Measurements from ENCODE around the gene CDKL1.
"Not testable (repeated sequence)": the region's sequence is repeated elsewhere in the genome, so short reads cannot be mapped to it uniquely, and the experiment has no call there.

Gene CDKL1

DNA sequence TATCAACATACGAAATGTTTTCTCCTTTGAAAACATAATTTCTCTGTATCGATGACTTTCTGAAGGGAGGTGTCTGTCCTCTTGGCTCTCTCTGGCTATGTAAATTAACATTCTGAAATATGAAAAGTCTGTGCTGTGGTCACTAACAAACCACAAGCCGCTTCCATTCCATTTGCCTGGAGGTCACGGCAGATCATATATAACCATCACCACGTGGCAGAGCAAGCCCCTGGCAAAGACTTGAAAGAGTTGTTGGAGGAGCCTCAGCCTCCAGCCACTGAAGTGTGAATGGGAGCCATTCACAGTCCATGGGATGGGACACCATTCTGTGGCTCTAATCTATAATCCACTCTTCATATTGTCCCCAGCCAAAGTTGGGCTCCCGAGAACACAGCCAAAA, 39.6 kb downstream of the CDKL1 start:
- DNase-seq (ENCODE audit: low read depth): no peak

DNA sequence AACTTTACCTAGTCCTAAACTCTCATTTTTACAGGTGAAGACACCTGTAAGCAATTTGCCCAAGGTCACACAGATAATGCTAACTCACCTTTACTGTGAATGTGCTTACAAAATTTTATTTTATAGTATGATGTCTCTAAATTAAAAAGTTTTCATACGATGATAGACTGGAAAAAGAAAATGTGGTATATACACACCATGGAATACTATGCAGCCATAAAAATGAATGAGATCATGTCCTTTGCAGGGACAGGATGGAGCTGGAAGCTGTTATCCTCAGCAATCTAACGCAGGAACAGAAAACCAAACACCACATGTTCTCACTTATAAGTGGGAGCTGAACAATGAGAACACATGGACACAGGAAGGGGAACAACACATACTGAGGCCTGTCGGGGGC, 40.4 kb downstream of the CDKL1 start:
- DNase-seq (ENCODE audit: low read depth): not testable (repeated sequence)

DNA sequence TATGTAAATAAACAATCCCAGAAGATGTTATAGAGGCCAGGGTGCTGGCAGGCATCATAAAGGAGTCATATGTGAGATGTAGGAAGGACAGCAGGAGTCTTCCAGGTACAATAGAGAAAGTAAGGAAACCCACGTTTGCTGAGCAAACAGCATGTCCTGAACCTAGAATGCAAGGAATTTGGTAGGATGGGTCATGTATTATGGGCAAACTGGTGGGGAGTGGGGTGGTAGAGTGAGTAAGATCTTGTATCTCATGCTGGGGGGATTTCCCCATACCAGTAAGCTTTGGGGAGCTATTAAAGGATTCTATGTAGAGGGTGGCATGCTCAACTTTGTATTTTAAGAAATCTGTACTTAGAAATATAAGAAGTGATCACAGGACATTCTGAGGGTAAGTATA, 41.0 kb downstream of the CDKL1 start:
- DNase-seq (ENCODE audit: low read depth): no peak

DNA sequence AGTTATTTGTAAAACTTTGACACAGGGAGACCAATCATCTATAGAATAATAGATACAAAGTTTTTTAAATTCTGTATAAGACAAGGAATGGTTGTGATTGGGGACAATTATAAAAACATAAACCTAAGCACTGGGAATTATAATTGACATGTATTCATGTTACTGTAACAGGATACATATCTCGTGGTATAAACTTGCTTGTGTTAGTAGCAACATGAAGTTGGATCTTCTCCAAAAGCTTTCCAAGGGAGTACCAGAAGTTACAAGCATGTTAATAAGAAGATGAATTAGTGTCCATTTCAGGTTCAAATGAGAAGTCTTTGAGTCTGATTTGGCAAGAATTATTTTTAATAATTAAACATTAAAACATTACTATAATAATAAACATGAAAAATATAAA, 42.2 kb downstream of the CDKL1 start:
- no peak for DNase-seq (ENCODE audit: low read depth)

DNA sequence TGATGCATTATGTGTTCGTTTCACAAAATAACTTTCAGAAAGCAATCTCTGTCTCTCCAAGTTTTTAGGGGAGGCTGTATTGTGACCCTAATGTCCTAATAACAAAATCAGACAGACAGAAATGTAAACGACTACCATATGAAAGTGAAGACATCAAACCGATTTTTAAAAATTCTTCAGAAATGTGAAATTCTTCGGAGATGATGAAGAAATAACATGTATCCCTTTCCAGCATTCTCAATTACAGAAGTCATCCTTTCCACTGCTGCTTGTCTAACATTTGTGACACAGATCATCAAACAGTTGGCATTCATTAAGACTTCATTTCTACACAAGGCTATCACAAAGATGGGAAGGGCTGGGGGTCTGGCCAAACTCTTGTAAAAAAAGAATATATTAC, 43.6 kb downstream of the CDKL1 start:
- DNase-seq (ENCODE audit: low read depth): no peak

DNA sequence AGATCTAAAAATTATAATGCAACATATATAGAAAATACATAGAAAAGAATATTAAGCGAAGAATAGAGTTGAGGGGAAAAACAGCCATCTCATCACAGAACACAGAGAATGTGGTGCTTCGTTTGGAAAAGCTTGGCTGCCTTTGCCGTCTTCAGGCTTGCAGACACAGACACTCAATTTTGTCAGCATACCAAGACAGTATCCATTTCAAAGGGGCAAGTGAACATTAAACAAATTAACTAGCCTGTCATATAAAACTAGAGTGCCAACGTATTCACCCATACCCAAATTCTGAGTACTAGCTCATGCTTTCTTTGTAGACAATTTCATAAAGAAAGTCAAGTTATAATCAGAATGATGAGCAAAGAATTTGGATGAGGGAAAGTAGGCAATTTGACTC, 44.1 kb downstream of the CDKL1 start:
- no peak for DNase-seq (ENCODE audit: low read depth)

DNA sequence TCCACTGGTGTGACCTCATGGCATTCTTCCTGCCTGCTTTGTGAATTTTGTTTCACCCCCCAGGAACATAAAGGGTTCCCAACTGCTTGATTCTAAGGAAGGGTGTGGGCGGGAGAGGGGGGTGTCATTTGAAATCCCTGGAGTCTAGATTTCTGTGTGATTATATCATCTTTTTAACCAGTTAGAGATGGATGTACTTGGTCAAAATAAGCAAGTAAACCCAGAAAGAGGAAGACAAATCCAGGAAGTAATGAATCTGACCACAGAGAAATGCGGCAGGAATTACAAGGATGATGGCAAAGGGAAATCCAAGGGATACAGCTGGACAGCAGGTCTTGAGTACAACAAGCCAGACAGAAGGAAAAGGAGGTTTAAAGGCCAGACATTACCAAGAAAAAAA, 45.7 kb downstream of the CDKL1 start:
- DNase-seq (ENCODE audit: low read depth): peak; percentile 46

DNA sequence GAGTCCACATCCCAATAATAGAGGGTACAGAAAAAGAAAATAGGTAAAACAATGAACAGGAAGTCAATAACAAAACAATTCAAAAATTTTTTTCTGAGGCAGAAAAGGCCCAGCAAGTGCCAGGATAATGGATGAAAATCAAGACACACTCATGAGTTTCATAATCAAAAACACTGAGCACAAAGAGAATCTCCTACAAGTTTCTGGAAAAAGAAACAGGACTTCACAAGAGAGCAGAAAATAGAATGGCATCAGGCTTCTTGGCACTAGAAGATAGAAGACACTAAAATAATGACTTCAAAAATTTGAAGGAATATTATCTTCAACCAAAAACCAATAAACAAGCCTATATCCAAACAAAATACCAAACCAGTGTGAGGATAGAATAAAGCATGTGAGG, 47.7 kb downstream of the CDKL1 start:
- DNase-seq (ENCODE audit: low read depth): no peak

DNA sequence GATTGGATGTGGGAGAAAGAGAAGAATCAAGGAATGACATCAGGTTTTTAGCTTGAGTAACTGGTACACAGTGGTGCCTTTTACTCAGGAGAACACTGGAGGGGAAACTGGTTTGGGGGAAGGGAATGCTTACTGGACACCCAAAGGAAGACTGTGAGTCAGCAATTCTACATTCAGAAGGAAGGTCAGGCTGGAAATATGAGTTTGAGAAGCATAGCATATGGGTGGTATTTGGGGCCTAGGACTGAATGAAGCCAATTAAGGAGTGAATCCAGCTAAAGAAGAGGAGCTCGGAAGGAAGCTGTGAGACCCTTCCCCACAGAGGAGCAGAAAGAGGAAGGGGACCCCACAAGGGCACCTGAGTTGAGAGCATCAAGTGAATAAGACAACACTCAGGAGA, 49.2 kb downstream of the CDKL1 start:
- DNase-seq (ENCODE audit: low read depth): no peak

DNA sequence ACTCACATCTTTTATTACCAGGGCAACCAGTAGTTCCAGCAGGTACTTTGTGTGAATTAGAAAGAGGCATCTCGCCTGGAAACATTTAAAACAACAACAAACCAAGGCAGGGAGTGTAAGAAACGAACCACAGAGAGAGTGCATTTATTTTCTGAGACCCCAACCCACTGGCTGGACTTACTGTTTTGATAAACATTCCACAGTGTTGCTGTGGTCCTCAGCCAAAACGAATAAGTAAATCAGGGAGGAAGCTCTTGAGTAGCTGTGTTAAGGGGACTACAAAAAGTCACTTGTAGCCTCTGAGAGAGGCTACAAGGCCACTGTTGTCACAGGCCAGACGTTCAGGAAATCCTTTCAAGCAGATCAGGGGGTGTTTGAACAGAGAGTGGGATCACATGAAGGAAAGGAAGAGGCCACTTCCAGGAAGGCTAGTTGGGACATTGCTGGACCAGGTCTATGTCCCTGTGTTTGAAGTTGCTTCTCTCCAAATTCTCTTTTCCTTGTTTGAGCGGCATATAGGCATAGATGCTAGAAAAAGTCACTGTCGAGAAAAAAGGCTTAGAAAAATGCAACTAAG, 50.7 kb downstream of the CDKL1 start:
- DNase-seq (ENCODE audit: low read depth): no peak

DNA sequence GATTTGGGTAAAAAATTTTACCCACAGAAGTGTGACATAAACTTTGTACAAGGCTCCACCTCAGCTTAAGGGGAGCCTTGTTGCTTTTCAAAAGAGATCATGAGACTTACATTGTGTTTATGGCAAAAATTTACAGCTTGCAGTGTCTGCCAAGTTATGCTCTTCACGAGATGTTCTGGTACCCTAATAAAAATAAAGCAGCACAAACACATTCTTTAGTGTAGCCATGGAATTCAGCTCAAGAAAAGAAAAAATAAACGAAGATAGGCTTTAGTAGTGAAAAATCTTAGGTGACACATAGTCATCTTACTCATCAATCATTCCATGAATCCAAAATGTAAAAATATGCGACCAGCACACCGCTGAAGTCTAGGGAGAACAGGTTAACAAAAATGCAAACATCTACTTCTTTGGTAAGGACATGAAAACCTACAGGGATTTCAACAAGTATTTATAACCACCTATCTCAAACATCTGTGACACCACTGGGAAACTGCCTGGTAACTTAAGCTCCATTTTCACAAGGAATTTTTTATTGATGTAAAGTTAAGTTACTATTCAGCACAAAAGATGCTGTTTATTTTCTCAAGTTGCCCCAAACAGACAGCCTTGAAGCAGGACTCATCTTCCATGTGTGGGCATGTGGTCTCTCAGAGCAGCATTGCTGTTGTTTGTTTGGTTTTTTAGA, 51.7 kb downstream of the CDKL1 start:
- no peak for DNase-seq (ENCODE audit: low read depth)

DNA sequence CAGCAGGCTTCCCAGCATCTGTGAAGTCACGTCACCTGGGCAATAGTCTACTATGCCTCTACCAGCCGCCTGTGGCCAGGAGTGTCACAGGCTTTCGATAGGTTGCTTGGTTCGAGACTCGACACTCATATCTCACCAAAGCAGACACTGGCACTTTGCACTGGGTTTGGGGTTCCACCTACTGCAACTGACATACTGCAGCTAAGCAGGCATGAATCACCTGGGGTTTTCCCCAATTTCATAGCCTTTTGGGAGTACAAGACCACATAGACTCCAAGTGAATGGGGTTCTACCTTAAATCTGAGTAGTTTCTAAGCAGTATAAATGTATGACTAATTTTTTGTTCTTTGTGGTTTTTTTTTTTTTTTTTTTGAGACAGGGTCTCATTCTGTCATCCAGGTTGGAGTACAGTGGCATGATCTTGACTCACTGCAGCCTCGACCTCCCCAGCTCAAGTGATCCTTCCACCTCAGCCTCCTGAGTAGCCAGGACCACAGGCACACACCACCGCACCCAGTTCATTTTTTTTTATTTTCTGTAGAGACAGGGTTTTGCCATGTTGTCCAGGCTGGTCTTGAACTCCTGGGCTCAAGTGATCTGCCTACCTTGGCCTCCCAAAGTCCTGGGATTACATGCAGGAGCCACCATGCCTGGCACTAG, 52.4 kb downstream of the CDKL1 start:
- DNase-seq (ENCODE audit: low read depth): no peak

DNA sequence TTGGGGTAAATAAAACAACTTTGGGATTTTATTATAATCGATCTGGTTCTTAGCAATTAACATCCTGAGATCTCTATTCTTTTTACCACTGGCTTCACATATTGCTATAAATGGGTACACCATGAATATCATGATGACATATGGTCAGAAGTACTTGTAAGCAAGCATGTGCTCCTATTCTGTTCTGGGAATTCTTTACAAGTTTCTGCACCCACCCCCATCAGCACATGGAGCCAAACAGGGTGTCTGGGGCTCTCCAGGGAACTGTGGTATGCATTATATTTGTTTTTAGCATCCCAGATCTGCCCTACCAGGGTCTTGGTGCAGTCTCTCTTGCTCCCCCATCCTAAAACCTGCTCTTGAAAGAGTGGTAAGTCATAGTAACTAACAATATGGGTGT, 53.2 kb downstream of the CDKL1 start:
- DNase-seq (ENCODE audit: low read depth): no peak

DNA sequence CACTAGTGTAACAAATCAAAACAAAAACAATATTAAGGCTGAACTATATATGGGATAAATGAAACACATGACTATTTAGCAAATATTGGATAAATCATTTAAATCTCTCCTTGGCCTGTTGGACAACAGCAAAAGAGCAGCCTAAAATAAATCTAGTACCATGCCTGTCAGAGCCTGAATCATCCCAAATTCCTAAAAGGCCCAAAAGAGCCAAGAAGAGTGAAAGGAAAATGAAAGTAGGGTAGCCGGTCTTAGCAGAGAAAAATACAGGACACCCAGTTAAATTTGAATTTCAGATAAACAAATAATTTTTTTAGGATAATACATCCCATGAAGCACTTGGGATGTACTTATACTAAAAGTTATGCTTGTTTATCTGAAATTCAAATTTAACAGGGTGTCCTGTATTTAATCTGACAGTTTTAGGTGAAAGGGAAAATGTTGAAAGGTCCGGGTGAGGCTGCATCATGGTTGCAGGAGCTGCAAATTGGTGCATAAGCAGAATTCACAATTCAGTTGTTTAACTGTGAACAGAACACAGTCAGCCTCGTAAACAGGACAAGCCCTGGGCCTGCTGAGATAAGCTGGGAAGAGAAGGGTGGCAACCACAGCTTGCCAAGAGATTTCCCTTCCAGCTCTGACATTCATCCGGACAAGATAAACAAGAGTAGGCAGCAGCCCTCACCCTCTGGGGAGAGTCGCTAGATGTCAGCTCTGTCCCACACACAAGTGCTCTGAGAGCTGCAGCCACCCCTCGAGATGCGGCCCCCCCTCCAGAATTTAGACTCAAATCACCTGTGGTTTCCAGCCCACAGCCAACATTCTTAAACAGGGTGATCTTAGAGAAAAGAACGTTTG, 54.2 kb downstream of the CDKL1 start:
- peak; percentile 80 for DNase-seq (ENCODE audit: low read depth)

DNA sequence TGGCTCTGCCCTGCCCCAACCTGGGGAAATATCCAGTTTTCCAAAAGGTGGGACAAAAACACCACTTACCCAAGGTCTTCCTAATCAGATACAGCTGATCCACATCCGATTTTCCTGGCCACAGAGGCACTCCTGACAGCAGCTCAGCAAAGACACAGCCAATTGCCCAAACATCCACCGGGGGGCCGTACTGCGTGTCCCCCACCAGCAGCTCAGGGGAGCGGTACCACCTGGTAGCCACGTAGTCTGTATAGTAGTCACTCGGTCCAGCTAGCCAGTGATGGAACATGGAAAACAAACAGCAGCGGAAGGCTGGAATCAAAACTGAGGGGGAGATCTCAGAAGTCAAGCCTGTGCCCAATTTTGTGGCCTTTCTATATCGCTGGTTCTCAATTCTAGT, 55.7 kb downstream of the CDKL1 start:
- DNase-seq (ENCODE audit: low read depth): no peak

DNA sequence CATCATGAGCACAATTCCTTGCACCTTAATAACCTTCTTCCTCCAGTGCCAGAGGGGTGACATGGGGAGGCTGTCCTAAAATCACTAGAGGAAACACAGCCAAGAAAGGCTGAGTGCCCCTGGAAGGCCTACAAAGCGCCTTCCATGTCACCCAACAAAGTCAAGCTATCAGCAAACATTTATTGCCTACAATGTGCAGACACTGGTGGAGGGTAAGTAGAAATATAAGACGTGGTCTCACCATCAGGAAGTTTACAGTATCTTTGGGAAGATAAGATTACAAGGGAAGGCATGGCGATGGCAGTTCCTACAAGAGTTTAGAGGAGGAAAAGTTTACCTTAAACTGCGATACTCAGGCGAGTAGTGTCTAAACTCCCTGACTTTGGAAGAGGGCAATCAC, 56.6 kb downstream of the CDKL1 start:
- DNase-seq (ENCODE audit: low read depth): no peak

DNA sequence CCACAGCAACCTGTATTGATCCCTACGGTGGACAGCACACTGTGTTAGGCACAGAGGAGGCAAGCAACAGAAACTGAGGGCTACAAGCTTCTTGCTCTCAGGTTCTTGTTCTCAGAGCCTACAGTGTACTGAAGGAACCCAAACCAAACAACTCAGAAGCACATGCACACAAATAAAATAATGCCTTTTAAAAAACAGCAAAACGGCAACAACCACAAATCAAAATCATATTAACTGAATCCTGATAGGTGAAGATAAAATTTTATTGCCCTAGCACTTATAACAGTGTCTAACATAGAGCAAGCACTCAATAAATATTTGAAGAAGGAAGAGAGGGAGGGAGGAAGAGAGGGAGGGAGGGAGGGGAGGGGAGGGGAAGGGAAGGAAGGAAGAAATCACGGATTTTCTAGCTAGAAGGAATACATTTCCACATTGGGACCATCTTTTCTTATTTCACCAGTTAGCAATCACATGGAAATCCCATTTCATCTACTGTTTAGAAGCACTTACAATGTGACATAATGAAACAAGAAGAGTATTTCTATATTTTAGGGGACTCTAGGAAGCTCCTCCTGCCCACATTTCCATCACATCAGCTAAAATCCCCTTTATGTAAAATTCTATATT, 57.4 kb downstream of the CDKL1 start:
- DNase-seq (ENCODE audit: low read depth): no peak

DNA sequence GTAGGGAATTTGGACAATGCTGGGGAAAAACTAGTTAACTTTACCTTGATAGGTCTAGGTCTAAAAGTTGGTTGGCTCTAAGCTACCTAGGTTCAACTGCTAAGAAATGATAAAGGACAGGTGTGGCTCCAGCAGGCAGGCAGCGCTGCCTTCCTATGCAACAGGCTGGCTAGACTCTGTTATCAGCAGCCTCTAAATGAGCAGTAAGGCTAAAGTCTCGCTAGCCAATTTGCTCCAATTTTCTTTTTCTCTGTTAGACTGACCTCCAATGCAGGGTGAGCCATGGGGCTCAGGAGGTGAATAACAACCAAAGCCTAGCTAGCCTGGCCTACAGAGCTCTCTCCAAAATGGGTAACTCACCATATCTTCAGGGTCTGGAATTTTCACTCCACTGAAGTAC, 58.1 kb downstream of the CDKL1 start:
- DNase-seq (ENCODE audit: low read depth): no peak

DNA sequence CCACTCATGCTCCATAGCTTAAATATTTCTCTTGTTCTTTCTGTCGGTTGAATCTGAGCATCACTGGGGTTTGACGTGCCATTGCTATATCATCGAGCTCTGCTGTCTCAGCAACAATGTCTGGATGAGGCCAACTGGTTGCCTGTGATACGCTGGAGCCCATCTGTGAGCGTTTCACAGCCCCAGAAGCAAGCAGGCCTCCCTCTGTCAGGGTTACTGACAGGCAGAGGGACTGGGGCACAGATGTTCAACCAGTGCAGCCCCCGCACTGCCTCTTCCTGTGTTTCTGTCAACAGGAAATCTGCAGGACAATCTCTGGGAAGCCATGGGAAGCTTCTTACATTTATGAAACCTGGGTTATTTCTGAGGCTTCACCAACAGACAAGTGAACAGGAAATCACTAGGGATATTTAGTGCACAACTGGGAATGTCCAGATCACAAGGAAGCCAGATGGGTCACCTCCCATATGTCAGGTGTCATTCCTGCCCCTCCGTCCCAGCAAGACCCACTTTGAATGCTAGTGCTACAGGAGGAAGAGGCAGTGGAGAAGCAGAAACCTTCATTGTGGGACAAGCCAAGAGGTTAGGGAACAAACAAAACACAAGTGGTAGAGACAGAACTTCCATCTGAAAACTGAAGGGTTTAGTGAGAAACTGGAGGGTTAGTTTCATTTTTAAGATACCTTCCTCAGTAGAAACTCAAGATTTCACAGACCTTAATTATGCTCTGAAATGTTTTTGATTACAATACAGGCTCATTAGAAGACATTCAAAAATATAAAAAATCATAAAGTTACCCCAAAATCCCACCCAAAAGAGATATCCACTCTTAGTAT, 60.5 kb downstream of the CDKL1 start:
- DNase-seq (ENCODE audit: low read depth): no peak

DNA sequence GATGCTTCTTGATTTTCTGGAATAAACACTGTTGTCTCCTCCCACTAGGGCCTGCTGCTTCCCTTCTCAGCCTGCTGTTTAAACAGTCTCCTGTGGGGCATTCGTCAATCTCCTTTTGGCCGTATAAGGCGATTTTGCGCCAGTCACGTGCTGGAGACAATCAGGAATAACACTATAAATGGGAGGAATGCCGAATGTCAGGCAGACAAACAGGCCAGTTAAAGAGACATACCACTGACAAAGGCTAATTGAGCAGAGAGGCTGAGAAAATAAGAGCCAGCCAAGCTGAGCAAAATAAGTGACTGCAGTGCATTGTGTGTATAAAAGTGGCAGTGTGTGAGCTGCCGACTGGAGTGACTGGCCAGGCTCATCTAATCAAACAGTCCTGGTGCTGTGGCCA, 61.3 kb downstream of the CDKL1 start:
- no peak for DNase-seq (ENCODE audit: low read depth)

DNA sequence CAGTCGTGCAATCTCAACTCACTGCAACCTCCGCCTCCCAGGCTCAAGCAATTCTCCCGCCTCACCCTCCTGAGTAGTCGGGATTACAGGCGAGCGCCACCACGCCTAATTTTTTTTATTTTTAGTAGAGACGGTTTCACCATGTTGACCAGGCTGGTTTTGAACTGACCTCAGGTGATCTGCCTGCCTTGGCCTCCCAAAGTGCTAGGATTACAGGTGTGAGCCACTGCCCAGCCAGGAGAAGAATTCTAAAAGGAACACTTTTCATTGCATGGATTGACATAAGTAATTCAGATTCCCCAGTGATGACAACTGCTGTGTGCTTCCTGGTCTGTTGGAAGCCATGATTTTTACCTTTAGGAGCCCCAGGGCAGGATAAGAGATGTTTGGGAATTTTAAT, 62.5 kb downstream of the CDKL1 start:
- no peak for DNase-seq (ENCODE audit: low read depth)
